GM18498 (cell line): ENCODE measurements around the gene NHSL2.

Source experiments
- ATAC-seq: cut with Tn5 transposase; IDR thresholded peaks from one replicate; pipeline ENCODE4 v1.9.1; 2021; ENCODE audit warnings: mild to moderate bottlenecking, moderate library complexity; ENCODE audit not compliant: unreplicated experiment

The NHSL2 gene

DNA sequence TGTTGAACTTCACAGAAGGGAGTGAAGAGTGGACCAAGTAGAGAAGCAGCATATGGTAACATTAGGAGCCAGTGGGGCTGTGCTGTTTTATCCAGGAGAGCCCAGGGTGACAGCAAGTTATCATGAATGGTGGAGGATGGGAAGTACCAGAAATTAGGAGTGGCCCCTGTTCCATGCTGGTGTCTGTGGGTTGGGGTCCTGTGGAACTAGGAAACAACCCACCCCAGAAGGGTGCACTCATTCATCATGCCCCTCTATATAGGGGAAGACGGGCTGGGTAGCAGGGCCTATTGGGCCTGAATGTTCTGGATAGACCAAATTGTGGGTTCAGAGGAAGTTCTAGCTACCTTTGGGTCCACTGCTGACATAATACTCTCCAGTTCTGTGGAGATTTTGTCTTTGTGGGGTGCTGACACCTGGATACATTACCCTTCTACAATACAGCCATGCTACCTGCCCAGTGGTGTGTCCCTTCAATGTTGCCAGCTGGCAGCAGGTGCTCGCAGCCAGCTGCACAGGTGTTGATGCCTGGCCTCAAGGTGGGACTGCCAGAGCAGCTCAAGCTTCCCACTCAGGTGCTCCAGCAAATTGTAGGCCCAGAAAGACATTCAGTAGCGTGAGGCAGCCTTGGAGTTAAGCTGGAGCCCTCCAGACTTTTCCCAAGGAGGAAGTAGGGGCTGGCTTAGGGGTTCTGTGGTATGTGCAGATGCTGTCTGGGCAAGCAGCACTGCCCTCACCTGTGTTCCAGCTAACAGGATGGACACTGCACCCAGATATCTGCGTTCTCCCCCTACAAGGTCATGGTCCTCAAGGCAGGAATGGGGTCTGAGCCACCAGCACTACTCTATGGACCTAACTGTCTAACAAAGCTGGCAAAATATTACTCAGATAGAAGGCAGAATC is 106.5 kb downstream of the NHSL2 start:
- ATAC-seq, result no peak

DNA sequence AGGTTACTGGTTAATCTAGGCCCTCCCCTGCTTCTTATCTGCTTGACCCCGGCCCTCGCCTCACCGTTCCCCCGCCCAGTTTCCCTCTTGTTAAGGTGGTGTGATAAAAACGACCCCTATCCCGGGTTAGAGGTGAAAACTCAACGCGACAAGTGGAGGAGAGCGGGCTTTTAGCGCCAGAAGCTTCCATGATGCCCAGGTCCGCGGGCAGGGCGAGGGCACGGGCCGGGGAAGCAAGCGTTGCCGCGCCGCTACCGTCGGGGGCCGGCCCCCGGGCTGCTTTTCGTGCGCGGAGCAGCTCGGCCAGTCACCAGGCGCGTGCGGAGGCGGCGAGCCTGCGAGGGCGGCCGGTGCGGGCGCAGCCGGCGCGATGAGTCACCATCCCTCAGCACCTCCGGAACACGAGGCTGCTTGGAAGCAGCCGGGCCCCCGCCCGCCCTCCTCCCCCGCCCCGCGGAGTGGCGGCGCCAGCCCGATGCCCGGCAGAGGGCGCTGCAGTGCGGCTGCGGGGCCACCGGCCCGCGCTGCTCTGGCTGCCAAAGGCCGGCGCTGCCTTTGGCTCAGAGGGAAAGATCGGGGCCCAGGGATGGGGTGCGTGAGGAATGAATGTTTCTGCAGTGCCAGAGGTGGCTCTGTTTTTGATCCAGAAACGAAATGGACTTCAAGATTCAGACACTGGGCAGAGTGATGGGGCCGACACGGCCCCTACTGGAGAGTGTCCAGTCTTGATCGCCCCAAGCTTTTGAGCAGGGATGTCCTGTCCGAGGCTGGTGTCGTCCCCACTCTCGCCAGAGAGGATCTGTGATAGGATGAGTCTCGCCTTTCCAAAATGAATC is 107.8 kb downstream of the NHSL2 start:
- ATAC-seq, result peak; percentile 75

- ATAC-seq, result no peak
Measured at GRCh38 chrX:72019487-72019886, 108.8 kb downstream of the NHSL2 start.

- no peak for ATAC-seq
Measured at GRCh38 chrX:72020204-72020603, 109.6 kb downstream of the NHSL2 start.

GRCh38 chrX:72020788-72021187 is 110.1 kb downstream of the NHSL2 start:
- peak; percentile 67 for ATAC-seq

GRCh38 chrX:72021975-72022374 is 111.3 kb downstream of the NHSL2 start:
- no peak for ATAC-seq

GRCh38 chrX:72023071-72023470 is 112.4 kb downstream of the NHSL2 start:
- no peak for ATAC-seq

GRCh38 chrX:72025236-72025770 is 114.7 kb downstream of the NHSL2 start:
- ATAC-seq, result no peak

GRCh38 chrX:72026341-72027023 is 115.8 kb downstream of the NHSL2 start:
- ATAC-seq, result peak; percentile 43

DNA sequence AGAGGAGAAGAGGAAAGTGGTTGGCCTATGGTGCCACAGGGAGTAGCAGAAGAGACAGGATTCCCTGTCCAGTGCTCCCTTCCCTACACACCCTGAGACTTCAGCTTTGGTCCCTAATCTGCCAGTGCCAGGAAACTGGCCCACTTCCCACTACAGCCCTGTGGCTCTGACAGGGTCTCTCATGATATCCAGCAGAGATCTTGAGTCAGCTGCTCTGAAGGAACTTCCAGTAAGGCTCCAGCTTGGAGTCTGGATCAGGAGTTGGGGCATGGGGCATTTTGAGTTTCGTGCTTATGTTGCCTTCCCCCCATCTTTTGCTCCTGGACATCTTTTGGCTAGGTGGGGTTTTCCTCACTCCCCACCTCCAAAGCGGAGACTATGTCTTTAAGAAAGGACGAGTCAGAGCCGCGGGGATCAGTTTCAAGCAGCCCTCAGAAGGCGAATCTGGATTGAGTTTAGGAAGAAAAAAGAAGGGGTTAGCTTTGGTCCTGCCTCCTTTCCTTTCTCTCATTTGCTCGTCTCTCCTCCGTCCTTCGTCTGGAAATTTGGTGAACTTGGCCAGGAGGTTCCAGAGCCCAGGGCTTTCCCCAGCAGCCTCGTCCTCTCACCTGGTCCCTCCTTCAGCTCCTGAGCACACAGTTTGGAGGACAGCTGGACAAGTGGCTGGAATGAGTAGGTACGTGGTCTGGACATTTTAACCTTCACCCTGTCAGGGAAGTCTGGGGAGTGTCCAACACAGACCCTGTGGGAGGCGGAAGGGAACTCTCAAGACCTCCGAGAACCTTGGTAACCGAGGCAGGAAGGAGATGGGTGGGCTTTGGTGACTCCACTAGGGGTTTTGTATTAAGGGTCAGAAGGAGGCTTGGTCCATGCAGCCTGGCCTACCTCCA is 116.6 kb downstream of the NHSL2 start:
- ATAC-seq, result no peak

GRCh38 chrX:72027914-72028307 is 117.3 kb downstream of the NHSL2 start:
- no peak for ATAC-seq

DNA sequence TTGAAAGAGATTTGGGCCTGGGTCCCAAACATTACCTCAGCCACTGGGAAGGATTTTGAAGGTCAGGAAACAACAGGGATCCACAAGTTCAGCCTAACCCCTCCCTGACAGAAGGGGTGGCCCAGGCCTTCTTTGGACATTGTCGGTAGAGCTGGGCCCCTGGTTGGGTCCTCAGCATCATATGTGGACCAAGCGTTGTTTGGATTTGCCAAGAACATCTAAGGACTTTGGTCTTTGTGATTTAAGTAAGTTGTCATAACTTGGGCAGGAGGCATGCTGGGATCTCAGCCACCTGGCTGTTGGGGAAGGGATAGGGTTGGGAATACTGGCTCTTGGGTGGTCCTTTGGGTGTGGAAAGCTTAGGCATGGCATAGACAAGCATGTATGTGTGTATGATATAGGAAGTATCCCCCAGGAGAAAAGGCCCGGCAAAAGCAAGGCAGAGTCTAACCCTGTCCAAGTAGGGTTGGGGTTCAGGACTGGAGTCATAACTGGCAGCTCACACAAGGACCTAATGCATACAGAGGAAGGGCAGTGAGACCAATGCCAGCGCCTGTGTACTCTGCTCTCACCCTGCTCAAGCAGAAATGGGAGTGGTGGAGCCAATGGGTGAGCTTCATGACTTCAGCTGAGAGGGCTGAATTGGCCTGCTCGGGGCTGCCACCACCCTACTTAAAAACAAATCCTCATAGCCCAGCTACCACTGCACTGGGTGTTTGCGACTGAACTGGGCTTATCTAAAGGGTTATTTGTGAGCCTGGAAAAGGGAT is 118.2 kb downstream of the NHSL2 start:
- ATAC-seq, result no peak

GRCh38 chrX:72029483-72030411 is 119.1 kb downstream of the NHSL2 start:
- ATAC-seq, result no peak

DNA sequence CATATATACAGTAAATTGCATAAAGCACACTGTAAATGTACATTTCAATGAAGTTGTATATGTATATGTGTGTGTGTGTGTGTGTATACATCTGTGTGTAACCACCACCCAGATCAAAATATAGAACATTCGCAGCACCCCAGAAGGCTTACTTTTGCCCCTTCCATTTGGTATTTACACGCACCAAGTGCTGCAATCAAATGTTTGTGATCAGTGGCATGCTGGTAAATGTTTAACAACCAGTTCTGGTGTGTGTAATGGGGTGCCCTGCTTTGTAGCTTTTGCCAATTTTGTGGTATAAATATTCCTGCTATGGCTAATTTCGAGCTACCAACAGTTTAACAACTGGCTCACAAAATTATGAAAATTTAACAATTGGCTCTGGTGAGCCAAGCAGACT is 119.8 kb downstream of the NHSL2 start:
- no peak for ATAC-seq

- no peak for ATAC-seq
Measured at GRCh38 chrX:72031118-72031517, 120.5 kb downstream of the NHSL2 start.

DNA sequence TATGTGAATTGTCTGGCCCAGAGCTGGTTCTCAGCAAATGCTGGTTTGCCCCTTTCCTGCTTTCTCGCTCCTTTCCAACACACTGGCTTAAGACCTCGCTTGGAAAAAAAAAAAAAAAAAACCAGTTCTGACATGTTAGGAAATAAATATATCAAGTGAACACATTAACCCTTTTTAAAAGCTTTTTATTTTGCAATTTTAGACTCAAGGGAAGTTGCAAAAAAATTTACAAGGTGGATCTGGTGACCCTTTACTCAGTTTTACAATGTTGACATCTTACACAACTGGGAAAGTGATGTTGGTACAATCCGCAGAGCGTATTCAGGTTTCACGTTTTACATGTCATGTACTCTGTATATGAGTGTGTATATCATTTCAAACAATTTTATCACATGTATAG is 121.0 kb downstream of the NHSL2 start:
- no peak for ATAC-seq

DNA sequence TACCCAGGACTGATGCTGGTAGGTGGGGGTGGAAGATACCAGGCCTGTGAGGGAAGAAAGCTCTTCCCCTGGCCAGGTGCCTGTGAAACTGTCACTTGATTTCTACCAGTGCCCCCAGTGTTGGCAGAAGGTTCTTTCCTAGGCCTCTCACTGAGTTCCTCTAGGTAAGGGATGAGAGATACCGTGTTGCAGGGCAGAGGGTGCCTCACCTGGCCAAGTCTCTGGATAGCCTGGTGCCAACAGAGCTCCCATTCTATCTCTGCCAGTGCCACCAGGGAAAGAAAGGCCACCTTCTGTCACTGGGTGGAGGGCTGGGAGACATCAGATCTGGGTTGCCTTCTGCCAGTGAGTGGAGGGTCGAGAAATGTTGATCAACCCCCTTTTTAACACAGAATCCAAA is 127.0 kb downstream of the NHSL2 start:
- no peak for ATAC-seq

DNA sequence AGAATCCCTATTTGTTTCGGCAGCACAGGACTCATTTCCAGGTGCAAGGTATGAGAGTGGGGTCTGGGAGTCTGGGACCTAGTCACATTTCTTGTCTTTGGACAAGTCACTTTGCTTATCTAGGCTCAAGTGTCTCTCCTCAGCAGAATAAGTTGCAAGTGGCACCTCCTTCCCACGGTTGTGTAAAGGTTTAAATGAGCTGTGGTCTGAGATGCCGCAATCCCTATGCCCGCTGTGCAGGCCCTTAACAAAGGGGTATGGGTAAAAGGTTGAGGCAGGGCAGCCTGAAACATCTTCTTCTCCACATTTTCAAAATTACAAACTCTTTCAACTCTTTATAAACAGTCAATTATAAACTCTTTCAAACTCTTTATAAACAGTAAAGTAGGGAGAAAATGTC is 127.4 kb downstream of the NHSL2 start:
- ATAC-seq, result no peak
